ENCODE data around the gene CREB1.

DNA sequence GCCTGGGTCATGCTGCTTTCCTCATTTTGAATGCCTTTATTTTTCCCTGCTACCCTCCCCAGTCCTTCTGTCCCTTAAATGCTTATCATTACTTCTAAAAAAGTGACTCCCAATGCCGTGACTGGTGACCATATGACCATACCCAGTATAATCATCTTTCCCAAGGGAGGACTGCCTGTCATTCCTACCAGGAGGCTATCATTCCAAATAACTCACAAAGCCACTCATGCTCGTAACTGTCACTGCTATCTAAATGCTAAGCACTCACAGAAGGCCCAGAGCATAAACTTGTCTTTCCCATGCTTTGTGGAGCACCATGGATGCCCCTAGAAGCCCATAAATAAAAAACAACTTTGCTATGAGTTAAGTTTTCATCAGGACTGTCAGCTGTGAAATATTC lies 38.7 kb upstream of the CREB1 start:
- TF ChIP-seq CREM (IDR thresholded peaks at IDR 0.05; ENCODE audit: low read depth) (no peak), POU5F1 (IDR thresholded peaks at IDR 0.05; ENCODE audit: borderline replicate concordance, low read depth, low read length, partially characterized antibody) (no peak), RBM25 (IDR thresholded peaks at IDR 0.05; ENCODE audit: low read depth, low read length, severe bottlenecking) (no peak), ARID2 (IDR thresholded peaks at IDR 0.05) (no peak), POLR2A (conservative IDR thresholded peaks at IDR 0.05) (no peak), ZNF174 (CRISPR knock-in tag; IDR thresholded peaks at IDR 0.05) (no peak)
- TF ChIP-seq, protein P1, sequence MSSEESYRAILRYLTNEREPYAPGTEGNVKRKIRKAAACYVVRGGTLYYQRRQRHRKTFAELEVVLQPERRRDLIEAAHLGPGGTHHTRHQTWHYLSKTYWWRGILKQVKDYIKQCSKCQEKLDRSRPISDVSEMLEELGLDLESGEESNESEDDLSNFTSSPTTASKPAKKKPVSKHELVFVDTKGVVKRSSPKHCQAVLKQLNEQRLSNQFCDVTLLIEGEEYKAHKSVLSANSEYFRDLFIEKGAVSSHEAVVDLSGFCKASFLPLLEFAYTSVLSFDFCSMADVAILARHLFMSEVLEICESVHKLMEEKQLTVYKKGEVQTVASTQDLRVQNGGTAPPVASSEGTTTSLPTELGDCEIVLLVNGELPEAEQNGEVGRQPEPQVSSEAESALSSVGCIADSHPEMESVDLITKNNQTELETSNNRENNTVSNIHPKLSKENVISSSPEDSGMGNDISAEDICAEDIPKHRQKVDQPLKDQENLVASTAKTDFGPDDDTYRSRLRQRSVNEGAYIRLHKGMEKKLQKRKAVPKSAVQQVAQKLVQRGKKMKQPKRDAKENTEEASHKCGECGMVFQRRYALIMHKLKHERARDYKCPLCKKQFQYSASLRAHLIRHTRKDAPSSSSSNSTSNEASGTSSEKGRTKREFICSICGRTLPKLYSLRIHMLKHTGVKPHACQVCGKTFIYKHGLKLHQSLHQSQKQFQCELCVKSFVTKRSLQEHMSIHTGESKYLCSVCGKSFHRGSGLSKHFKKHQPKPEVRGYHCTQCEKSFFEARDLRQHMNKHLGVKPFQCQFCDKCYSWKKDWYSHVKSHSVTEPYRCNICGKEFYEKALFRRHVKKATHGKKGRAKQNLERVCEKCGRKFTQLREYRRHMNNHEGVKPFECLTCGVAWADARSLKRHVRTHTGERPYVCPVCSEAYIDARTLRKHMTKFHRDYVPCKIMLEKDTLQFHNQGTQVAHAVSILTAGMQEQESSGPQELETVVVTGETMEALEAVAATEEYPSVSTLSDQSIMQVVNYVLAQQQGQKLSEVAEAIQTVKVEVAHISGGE (CRISPR knock-in tag; IDR thresholded peaks at IDR 0.05): no peak
- TF ChIP-seq, protein P2, sequence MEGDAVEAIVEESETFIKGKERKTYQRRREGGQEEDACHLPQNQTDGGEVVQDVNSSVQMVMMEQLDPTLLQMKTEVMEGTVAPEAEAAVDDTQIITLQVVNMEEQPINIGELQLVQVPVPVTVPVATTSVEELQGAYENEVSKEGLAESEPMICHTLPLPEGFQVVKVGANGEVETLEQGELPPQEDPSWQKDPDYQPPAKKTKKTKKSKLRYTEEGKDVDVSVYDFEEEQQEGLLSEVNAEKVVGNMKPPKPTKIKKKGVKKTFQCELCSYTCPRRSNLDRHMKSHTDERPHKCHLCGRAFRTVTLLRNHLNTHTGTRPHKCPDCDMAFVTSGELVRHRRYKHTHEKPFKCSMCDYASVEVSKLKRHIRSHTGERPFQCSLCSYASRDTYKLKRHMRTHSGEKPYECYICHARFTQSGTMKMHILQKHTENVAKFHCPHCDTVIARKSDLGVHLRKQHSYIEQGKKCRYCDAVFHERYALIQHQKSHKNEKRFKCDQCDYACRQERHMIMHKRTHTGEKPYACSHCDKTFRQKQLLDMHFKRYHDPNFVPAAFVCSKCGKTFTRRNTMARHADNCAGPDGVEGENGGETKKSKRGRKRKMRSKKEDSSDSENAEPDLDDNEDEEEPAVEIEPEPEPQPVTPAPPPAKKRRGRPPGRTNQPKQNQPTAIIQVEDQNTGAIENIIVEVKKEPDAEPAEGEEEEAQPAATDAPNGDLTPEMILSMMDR (IDR thresholded peaks at IDR 0.05 in 2 of 3, conservative IDR thresholded peaks at IDR 0.05 in 1 of 3; ENCODE audit: insufficient read depth in 2 of 3, low read depth in 1 of 3, low read length in 3 of 3): no peak

All from K562 (cell line).